Measurements from ENCODE around the gene ZNF23.

- TF ChIP-seq CTCF (IDR thresholded peaks at IDR 0.05 in 2 of 3, conservative IDR thresholded peaks at IDR 0.05 in 1 of 3; ENCODE audit: borderline replicate concordance in 1 of 3, insufficient read depth in 1 of 3, low read depth in 2 of 3, low read length in 2 of 3), result no peak
- TF ChIP-seq POLR2AphosphoS5 (IDR thresholded peaks at IDR 0.05; ENCODE audit: low read depth, low read length), result no peak
- TF ChIP-seq RAD21 (IDR thresholded peaks at IDR 0.05; ENCODE audit: low read depth), result no peak
- no peak for TF ChIP-seq ZBTB33 (IDR thresholded peaks at IDR 0.05; ENCODE audit: extremely low read depth, insufficient replicate concordance, low read length)
- TF ChIP-seq POLR2A (IDR thresholded peaks at IDR 0.05; ENCODE audit: borderline replicate concordance, extremely low read depth, insufficient read depth, insufficient read length), result no peak
- no peak for TF ChIP-seq SP1 (IDR thresholded peaks at IDR 0.05; ENCODE audit: low read depth)
Observed at GRCh38 chr16:71498031-71498430, 36.0 kb upstream of the ZNF23 start.

Measured in HCT116 (cell line).